GM12873 (cell line): ENCODE results near the gene TOR1AIP1.

ENCODE experiments used
- CTCF ChIP-seq: IDR thresholded peaks from 2 replicates; pipeline ENCODE4 v1.5.1; 2012; ENCODE audit warnings: low read depth, mild to moderate bottlenecking, moderate library complexity, low read length, control low read depth; ENCODE audit not compliant: insufficient read depth; ENCODE audit errors: missing control alignments

Gene TOR1AIP1

GRCh38 chr1:179882253-179883039, at the start of gene TOR1AIP1:
Gene TOR1AIP1, plus strand, starts transcription at chr1:179882285. Its CDS starts 218 bp downstream, at chr1:179882503.
- peak; percentile 36 for TF ChIP-seq CTCF

GRCh38 chr1:179840107-179840506, 42.0 kb upstream of the TOR1AIP1 start:
- no peak for TF ChIP-seq CTCF

GRCh38 chr1:179848233-179848632, 33.9 kb upstream of the TOR1AIP1 start:
- no peak for TF ChIP-seq CTCF

GRCh38 chr1:179853102-179853501, 29.0 kb upstream of the TOR1AIP1 start:
- no peak for TF ChIP-seq CTCF

GRCh38 chr1:179856296-179856695, 25.8 kb upstream of the TOR1AIP1 start:
- TF ChIP-seq CTCF: no peak

GRCh38 chr1:179857009-179857408, 25.1 kb upstream of the TOR1AIP1 start:
- TF ChIP-seq CTCF: no peak

- no peak for TF ChIP-seq CTCF
Observed at GRCh38 chr1:179860652-179861051, 21.4 kb upstream of the TOR1AIP1 start.
